ENCODE measurements around the gene SEPTIN2. TPM values are rescaled to one million over a fixed set of nuclear protein-coding genes. Genes with fewer than 3 reads are reported as not detected.

SEPTIN2 gene
- total and polyA plus RNA-seq, 2 experiments from 2014 or later = 315 to 373 TPM

GRCh38 chr2:241324775-241325174, 9.1 kb downstream of the SEPTIN2 start:
- peaks cover 17% of the 10 kb centered on the region for H3K4me1 ChIP-seq (ENCODE audit: insufficient read depth)

DNA sequence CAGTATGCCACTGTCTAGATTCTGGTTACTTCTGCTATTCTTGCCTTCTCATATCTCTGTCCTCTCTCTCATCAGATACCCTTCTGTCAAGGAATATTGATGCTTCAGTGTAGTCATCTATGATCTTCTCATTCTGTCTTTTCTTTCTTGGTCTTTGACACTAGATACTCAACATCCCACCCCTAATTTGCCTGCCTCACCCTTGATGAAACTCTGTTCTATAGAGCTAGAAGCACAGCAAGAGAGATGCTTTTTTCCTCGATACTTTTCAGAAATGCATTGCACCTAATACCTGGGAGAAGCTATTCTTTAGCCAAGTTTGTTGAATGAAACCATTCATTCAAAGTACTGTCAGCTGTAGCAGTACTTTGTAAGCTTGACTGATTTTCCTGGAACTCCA, 9.5 kb downstream of the SEPTIN2 start:
- H4K20me1 ChIP-seq (ENCODE audit: insufficient read depth, poor library complexity, severe bottlenecking) = peaks cover 72% of the 10 kb centered on the region
- H3K4me2 ChIP-seq = no peak overlapping the region

More at GRCh38 chr2:241324775-241325174, 9.1 kb downstream of the SEPTIN2 start:
- H4K20me1 ChIP-seq (ENCODE audit: insufficient read depth, poor library complexity, severe bottlenecking) = peaks cover 72% of the 10 kb centered on the region
- TF ChIP-seq EZH2 (IDR thresholded peaks at IDR 0.05; ENCODE audit: borderline replicate concordance) (no peak), EZH2phosphoT487 (IDR thresholded peaks at IDR 0.05; ENCODE audit: low read depth, severe bottlenecking, unreplicated experiment) (no peak)
- TF ChIP-seq, protein P1, sequence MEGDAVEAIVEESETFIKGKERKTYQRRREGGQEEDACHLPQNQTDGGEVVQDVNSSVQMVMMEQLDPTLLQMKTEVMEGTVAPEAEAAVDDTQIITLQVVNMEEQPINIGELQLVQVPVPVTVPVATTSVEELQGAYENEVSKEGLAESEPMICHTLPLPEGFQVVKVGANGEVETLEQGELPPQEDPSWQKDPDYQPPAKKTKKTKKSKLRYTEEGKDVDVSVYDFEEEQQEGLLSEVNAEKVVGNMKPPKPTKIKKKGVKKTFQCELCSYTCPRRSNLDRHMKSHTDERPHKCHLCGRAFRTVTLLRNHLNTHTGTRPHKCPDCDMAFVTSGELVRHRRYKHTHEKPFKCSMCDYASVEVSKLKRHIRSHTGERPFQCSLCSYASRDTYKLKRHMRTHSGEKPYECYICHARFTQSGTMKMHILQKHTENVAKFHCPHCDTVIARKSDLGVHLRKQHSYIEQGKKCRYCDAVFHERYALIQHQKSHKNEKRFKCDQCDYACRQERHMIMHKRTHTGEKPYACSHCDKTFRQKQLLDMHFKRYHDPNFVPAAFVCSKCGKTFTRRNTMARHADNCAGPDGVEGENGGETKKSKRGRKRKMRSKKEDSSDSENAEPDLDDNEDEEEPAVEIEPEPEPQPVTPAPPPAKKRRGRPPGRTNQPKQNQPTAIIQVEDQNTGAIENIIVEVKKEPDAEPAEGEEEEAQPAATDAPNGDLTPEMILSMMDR (IDR thresholded peaks at IDR 0.05; ENCODE audit: poor library complexity) = no peak
- no peak overlapping the region for H3K4me3 ChIP-seq
- DNase-seq (ENCODE audit: low spot score) = no peak
- H3K9me3 ChIP-seq (ENCODE audit: low read depth) = no peaks in the 10 kb centered on the region
- H3K36me3 ChIP-seq (replicated peaks; ENCODE audit: insufficient read depth, low read depth) = peaks cover 6% of the 10 kb centered on the region
- no peaks in the 10 kb centered on the region for H3K9me2 ChIP-seq (replicated peaks; ENCODE audit: insufficient read depth)
- H3K27ac ChIP-seq = no peak overlapping the region
- no peaks in the 10 kb centered on the region for H3K27me3 ChIP-seq
- H2AFZ ChIP-seq = no peak overlapping the region
- peaks cover 96% of the 10 kb centered on the region for H3K79me2 ChIP-seq
- H3K4me2 ChIP-seq = no peak overlapping the region

DNA sequence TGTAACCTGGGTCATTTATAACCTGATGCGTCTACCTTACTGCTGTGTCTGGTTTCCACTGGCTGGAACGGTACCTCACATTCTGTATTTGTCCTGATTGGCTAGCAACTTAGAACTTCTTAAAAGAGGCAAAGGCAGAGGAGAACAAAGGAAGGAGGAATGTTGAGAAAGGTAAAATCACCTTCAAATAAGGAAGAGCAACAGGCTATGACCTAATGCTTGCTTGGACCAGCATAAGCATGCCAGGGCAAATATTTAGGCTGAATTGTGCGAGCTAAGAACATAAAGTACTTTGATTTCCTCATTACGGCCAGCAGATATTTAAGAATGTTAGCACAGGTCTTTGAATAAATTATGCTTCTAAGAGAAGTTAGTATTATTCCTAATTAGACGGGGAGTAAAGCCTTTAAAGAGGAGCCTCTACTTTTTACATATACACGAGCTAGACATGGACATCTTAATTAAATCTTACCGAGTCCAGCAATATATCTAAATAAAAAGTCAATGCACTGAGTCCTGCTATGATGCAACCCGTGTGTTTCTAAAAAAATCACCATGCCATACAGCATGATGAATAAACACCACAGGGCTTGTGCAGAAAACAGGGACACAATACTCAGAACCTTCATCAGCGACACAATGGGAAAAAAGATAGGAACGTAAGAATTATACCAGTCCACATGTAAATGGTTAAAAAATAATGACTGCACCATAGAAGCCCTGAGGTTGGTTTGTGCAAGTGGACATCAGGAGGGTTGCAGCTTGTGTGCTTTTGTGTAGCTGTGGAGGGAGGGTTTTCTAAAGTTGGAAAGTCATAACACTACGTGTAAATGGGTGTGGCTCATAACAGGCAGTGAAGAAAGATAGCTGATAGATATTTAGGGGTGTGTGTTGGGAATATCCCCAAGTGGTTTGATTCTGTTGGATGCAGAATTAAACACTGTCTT, 14.2 kb downstream of the SEPTIN2 start:
- Histone ChIP-seq H3K27me3 (no peaks in the 10 kb centered on the region), H3K36me3 (replicated peaks; ENCODE audit: insufficient read depth, low read depth) (peaks cover 6% of the 10 kb centered on the region), H3K79me2 (peaks cover 94% of the 10 kb centered on the region), H3K4me3 (no peak overlapping the region), H3K9me3 (ENCODE audit: low read depth) (no peaks in the 10 kb centered on the region), H3K27ac (no peak overlapping the region), H4K20me1 (ENCODE audit: insufficient read depth, poor library complexity, severe bottlenecking) (peaks cover 40% of the 10 kb centered on the region), H2AFZ (no peak overlapping the region), H3K4me2 (no peak overlapping the region), H3K4me1 (ENCODE audit: insufficient read depth) (no peaks in the 10 kb centered on the region), H3K9me2 (replicated peaks; ENCODE audit: insufficient read depth) (no peaks in the 10 kb centered on the region)
- 96% methylated on average over 11 of the region's 11 CpGs for WGBS (ENCODE audit: low lambda C conversion rate, missing lambda C conversion rate)
- no peak for TF ChIP-seq EZH2 (IDR thresholded peaks at IDR 0.05; ENCODE audit: borderline replicate concordance)
- TF ChIP-seq, protein P1 (IDR thresholded peaks at IDR 0.05; ENCODE audit: poor library complexity) = no peak
- TF ChIP-seq EZH2phosphoT487 (IDR thresholded peaks at IDR 0.05; ENCODE audit: low read depth, severe bottlenecking, unreplicated experiment) = no peak
- no peak for DNase-seq (ENCODE audit: low spot score)

More for the DNA sequence above, 9.5 kb downstream of the SEPTIN2 start:
- no peaks in the 10 kb centered on the region for H3K9me2 ChIP-seq (replicated peaks; ENCODE audit: insufficient read depth)
- H3K4me3 ChIP-seq = no peak overlapping the region
- no peak overlapping the region for H2AFZ ChIP-seq
- no peak for DNase-seq (ENCODE audit: low spot score)
- no peaks in the 10 kb centered on the region for H3K27me3 ChIP-seq
- TF ChIP-seq, protein P1 (IDR thresholded peaks at IDR 0.05; ENCODE audit: poor library complexity) = no peak
- no peak for TF ChIP-seq EZH2phosphoT487 (IDR thresholded peaks at IDR 0.05; ENCODE audit: low read depth, severe bottlenecking, unreplicated experiment)
- no peak for TF ChIP-seq EZH2 (IDR thresholded peaks at IDR 0.05; ENCODE audit: borderline replicate concordance)
- no peak overlapping the region for H3K27ac ChIP-seq
- peaks cover 6% of the 10 kb centered on the region for H3K36me3 ChIP-seq (replicated peaks; ENCODE audit: insufficient read depth, low read depth)
- H3K9me3 ChIP-seq (ENCODE audit: low read depth) = no peaks in the 10 kb centered on the region
- peaks cover 12% of the 10 kb centered on the region for H3K4me1 ChIP-seq (ENCODE audit: insufficient read depth)
- 100% methylated on average over 1 of the region's 1 CpG for whole genome bisulfite sequencing (ENCODE audit: low lambda C conversion rate, missing lambda C conversion rate)
- peaks cover 96% of the 10 kb centered on the region for H3K79me2 ChIP-seq

All from hepatocyte (in vitro differentiated cells).